SU-DHL-6 (cell line): ENCODE data around the gene PLEK2.

Experiments
- H2AFZ ChIP-seq: fragments of 200-600 bp; sonication (generic); 2 replicates; pipeline ENCODE4 v1.6.1; 2014; ENCODE audit warnings: low read depth, mild to moderate bottlenecking, moderate library complexity, mixed read lengths, antibody characterized with exemption, low read length; ENCODE audit not compliant: severe bottlenecking
- H3F3A ChIP-seq: fragments of 200-600 bp; shearing (Covaris generic); 2 replicates; pipeline ENCODE4 v1.6.0; 2016; ENCODE audit warnings: antibody characterized with exemption, mild to moderate bottlenecking; ENCODE audit not compliant: insufficient read depth
- H3K27ac ChIP-seq: fragments of 200-600 bp; sonication (generic); 2 replicates; pipeline ENCODE4 v1.5.1; 2016; ENCODE audit warnings: low read depth, mild to moderate bottlenecking, low read length, moderate library complexity, mixed read lengths
- H3K27me3 ChIP-seq: fragments of 200-600 bp; sonication (generic), shearing (Covaris generic); 2 replicates; pipeline ENCODE4 v1.6.0; 2014; ENCODE audit warnings: mild to moderate bottlenecking, low read length
- H3K36me3 ChIP-seq: fragments of 200-600 bp; sonication (generic); 2 replicates; pipeline ENCODE4 v1.6.1; 2014; ENCODE audit warnings: mild to moderate bottlenecking, low read length, mixed read lengths
- H3K4me2 ChIP-seq: fragments of 300-600, 200-600 bp; shearing (Covaris generic), sonication (generic); 2 replicates; pipeline ENCODE4 v1.6.0; 2014; ENCODE audit warnings: low read length, low read depth, mild to moderate bottlenecking; ENCODE audit not compliant: poor library complexity, severe bottlenecking
- H3K4me3 ChIP-seq: fragments of 200-600 bp; sonication (generic); 2 replicates; pipeline ENCODE4 v1.5.1; 2014; ENCODE audit warnings: antibody characterized with exemption, low read length, mild to moderate bottlenecking, mixed read lengths; ENCODE audit not compliant: insufficient read depth, poor library complexity, severe bottlenecking
- H3K79me2 ChIP-seq: fragments of 200-600 bp; sonication (generic); 2 replicates; pipeline ENCODE4 v1.6.1; 2014; ENCODE audit warnings: mild to moderate bottlenecking, low read length, moderate library complexity; ENCODE audit not compliant: insufficient read depth
- H3K9ac ChIP-seq: fragments of 200-600 bp; sonication (generic); 2 replicates; pipeline ENCODE4 v1.7.0; 2014; ENCODE audit warnings: mild to moderate bottlenecking, low read length
- H3K9me2 ChIP-seq: fragments of 200-600 bp; sonication (generic); replicated peaks from 2 replicates; pipeline ENCODE4 v1.6.1; 2014; ENCODE audit warnings: low read length; ENCODE audit not compliant: insufficient read depth
- H3K9me3 ChIP-seq: fragments of 200-600 bp; sonication (generic); 2 replicates; pipeline ENCODE4 v1.6.1; 2014; ENCODE audit warnings: low read length, mixed read lengths; ENCODE audit not compliant: insufficient read depth
- H4K20me1 ChIP-seq: fragments of 200-600 bp; sonication (generic); 2 replicates; pipeline ENCODE4 v1.6.1; 2014; ENCODE audit warnings: low read depth, mild to moderate bottlenecking, antibody characterized with exemption, low read length, moderate library complexity, mixed read lengths
- CTCF ChIP-seq: fragments of 200-600 bp; sonication (generic); IDR thresholded peaks from one replicate; pipeline ENCODE4 v1.5.1; 2017; ENCODE audit warnings: antibody characterized with exemption, mild to moderate bottlenecking, low read length, moderate library complexity; ENCODE audit not compliant: insufficient read depth, poor library complexity, severe bottlenecking
- EZH2phosphoT487 ChIP-seq: fragments of 200-600 bp; sonication (generic), shearing (Covaris generic); conservative IDR thresholded peaks from 2 replicates; pipeline ENCODE4 v1.6.1; 2018; ENCODE audit warnings: mild to moderate bottlenecking, antibody characterized with exemption, low read length, moderate library complexity, mixed read lengths

PLEK2 gene

GRCh38 chr14:67449096-67449495 lies 37.1 kb upstream of the PLEK2 start:
- Histone ChIP-seq H3K9me2 (no peaks in the 10 kb centered on the region), H3F3A (no peaks in the 10 kb centered on the region), H3K36me3 (no peaks in the 10 kb centered on the region), H3K9me3 (no peaks in the 10 kb centered on the region), H3K27ac (no peak overlapping the region), H3K4me3 (no peak overlapping the region), H3K9ac (no peak overlapping the region), H4K20me1 (no peaks in the 10 kb centered on the region), H3K4me2 (no peak overlapping the region), H2AFZ (no peak overlapping the region), H3K27me3 (no peaks in the 10 kb centered on the region), H3K79me2 (no peaks in the 10 kb centered on the region)
- TF ChIP-seq EZH2phosphoT487 = no peak
- no peak for TF ChIP-seq CTCF

- no peaks in the 10 kb centered on the region for H3K9me3 ChIP-seq
- no peak overlapping the region for H3K4me3 ChIP-seq
- H3K9me2 ChIP-seq = no peaks in the 10 kb centered on the region
- no peak overlapping the region for H3K4me2 ChIP-seq
- H3K27ac ChIP-seq = no peak overlapping the region
- H3K9ac ChIP-seq = no peak overlapping the region
- H4K20me1 ChIP-seq = no peaks in the 10 kb centered on the region
- no peaks in the 10 kb centered on the region for H3F3A ChIP-seq
- no peaks in the 10 kb centered on the region for H3K79me2 ChIP-seq
- no peaks in the 10 kb centered on the region for H3K36me3 ChIP-seq
- TF ChIP-seq CTCF (no peak), EZH2phosphoT487 (no peak)
- no peaks in the 10 kb centered on the region for H3K27me3 ChIP-seq
- H2AFZ ChIP-seq = no peak overlapping the region
Observed at GRCh38 chr14:67447033-67447381, 35.0 kb upstream of the PLEK2 start.

- H3K9me3 ChIP-seq = no peaks in the 10 kb centered on the region
- H3K4me2 ChIP-seq = no peak overlapping the region
- no peak overlapping the region for H2AFZ ChIP-seq
- H3K4me3 ChIP-seq = no peak overlapping the region
- no peaks in the 10 kb centered on the region for H3F3A ChIP-seq
- TF ChIP-seq CTCF (no peak), EZH2phosphoT487 (no peak)
- H3K9me2 ChIP-seq = no peaks in the 10 kb centered on the region
- H4K20me1 ChIP-seq = no peaks in the 10 kb centered on the region
- no peak overlapping the region for H3K27ac ChIP-seq
- H3K36me3 ChIP-seq = no peaks in the 10 kb centered on the region
- H3K27me3 ChIP-seq = no peaks in the 10 kb centered on the region
- no peaks in the 10 kb centered on the region for H3K79me2 ChIP-seq
- no peak overlapping the region for H3K9ac ChIP-seq
Observed at GRCh38 chr14:67446371-67447032, 34.5 kb upstream of the PLEK2 start.
